A673 (cell line): ENCODE results near the gene DISP3. TPM values are rescaled to one million over a fixed set of nuclear protein-coding genes. Genes with fewer than 3 reads are reported as not detected.

Source experiments
- BruUV-seq: library from RNA; stranded (reverse); fragments of 400-500 nt; replicated peaks from 2 replicates; lab custom pipeline; 2021; lab: Mats Ljungman, UMichigan
- CTCF ChIA-PET: fragments of 300-600 bp; sonication (Branson Sonifier 250); formaldehyde crosslinking; loops from one replicate; lab custom pipeline; 2022; ENCODE audit warnings: antibody characterized with exemption; lab: Charles Lee
- POLR2A ChIA-PET: fragments of 300-600 bp; sonication (Branson Sonifier 250); formaldehyde crosslinking; loops from one replicate; lab custom pipeline; 2022; ENCODE audit warnings: antibody characterized with exemption; ENCODE audit not compliant: low non-redundant PET; lab: Charles Lee
- DNase-seq: peaks from one replicate; pipeline ENCODE4 v3.0.0-alpha.2; 2015; ENCODE audit warnings: low spot score
- H3K27ac ChIP-seq: fragments of 200-600 bp; sonication (generic); 2 replicates; pipeline ENCODE4 v1.5.1; 2016; ENCODE audit warnings: mixed run types, low read depth, mild to moderate bottlenecking, mixed read lengths, antibody characterized with exemption, low read length; ENCODE audit not compliant: poor library complexity, severe bottlenecking
- H3K27me3 ChIP-seq: fragments of 200-600 bp; sonication (generic); replicated peaks from 2 replicates; pipeline ENCODE4 v1.6.1; 2017; ENCODE audit warnings: mixed run types, low read depth, mild to moderate bottlenecking, mixed read lengths, antibody characterized with exemption, low read length; ENCODE audit not compliant: insufficient read depth, poor library complexity
- H3K36me3 ChIP-seq: fragments of 200-600 bp; sonication (generic); 2 replicates; pipeline ENCODE4 v1.6.1; 2016; ENCODE audit warnings: mixed run types, mild to moderate bottlenecking, mixed read lengths, antibody characterized with exemption, low read length; ENCODE audit not compliant: insufficient read depth, poor library complexity, severe bottlenecking
- H3K4me1 ChIP-seq: fragments of 200-600 bp; sonication (generic); 2 replicates; pipeline ENCODE4 v1.6.1; 2017; ENCODE audit warnings: mixed run types, mild to moderate bottlenecking, mixed read lengths, antibody characterized with exemption, low read length; ENCODE audit not compliant: insufficient read depth, poor library complexity, severe bottlenecking
- H3K4me3 ChIP-seq: fragments of 200-600 bp; sonication (generic); 2 replicates; pipeline ENCODE4 v1.5.1; 2016; ENCODE audit warnings: low read depth, mixed run types, mild to moderate bottlenecking, mixed read lengths, low read length; ENCODE audit not compliant: poor library complexity, severe bottlenecking
- H3K9me3 ChIP-seq: fragments of 200-600 bp; sonication (generic); 2 replicates; pipeline ENCODE4 v1.6.1; 2016; ENCODE audit warnings: mixed run types, low read depth, mild to moderate bottlenecking, mixed read lengths, antibody characterized with exemption, low read length; ENCODE audit not compliant: poor library complexity, severe bottlenecking
- CTCF ChIP-seq: fragments of 300-800, 200-600 bp; sonication (generic); conservative IDR thresholded peaks from 2 replicates; pipeline ENCODE4 v1.5.1; 2017; ENCODE audit warnings: low read depth, mild to moderate bottlenecking, antibody characterized with exemption, low read length, moderate library complexity, mixed read lengths
- EZH2 ChIP-seq: fragments of 200-600 bp; sonication (generic); IDR thresholded peaks from 2 replicates; pipeline ENCODE4 v1.6.1; 2017; ENCODE audit warnings: borderline replicate concordance, low read depth, mild to moderate bottlenecking, mixed read lengths, antibody characterized with exemption, low read length; ENCODE audit not compliant: poor library complexity, severe bottlenecking
- intact Hi-C: fragments of 100-400 bp; cut with micrococcal nuclease; formaldehyde crosslinking; loops from one replicate; pipeline ENCODE4 v1.10.0; 2022; ENCODE audit not compliant: unreplicated experiment
- total RNA-seq: library from RNA; stranded (reverse); gene quantifications from 2 replicates; pipeline ENCODE4 v1.2.3, GENCODE V29; 2021

DISP3 gene
- total RNA-seq, 1 experiment from 2014 or later, result 0.49 TPM

GRCh38 chr1:11515368-11516300, 36.7 kb downstream of the DISP3 start:
- Histone ChIP-seq H3K27me3 (no peaks in the 10 kb centered on the region), H3K9me3 (no peaks in the 10 kb centered on the region), H3K27ac (no peak overlapping the region), H3K36me3 (no peaks in the 10 kb centered on the region), H3K4me1 (no peaks in the 10 kb centered on the region), H3K4me3 (no peak overlapping the region)
- ChIA-PET POLR2A (no interaction called here), CTCF (no interaction called here)
- no peak for TF ChIP-seq EZH2
- intact Hi-C loops, result no loop called here
- DNase-seq, result no peak
- BruUV-seq, result no TSS peak

- no TSS peak for BruUV-seq
- POLR2A ChIA-PET, result no interaction called here
Observed at GRCh38 chr1:11516961-11517635, 38.1 kb downstream of the DISP3 start.

GRCh38 chr1:11518016-11518701, 39.2 kb downstream of the DISP3 start:
- intact Hi-C loops, result no loop called here
- H3K4me1 ChIP-seq, result no peaks in the 10 kb centered on the region
- no peak overlapping the region for H3K27ac ChIP-seq
- POLR2A ChIA-PET, result no interaction called here
- H3K9me3 ChIP-seq, result no peaks in the 10 kb centered on the region
- TF ChIP-seq CTCF (no peak), EZH2 (no peak)
- CTCF ChIA-PET, result no interaction called here
- no peak overlapping the region for H3K4me3 ChIP-seq
- DNase-seq, result no peak
- no TSS peak for BruUV-seq
- H3K36me3 ChIP-seq, result no peaks in the 10 kb centered on the region
- H3K27me3 ChIP-seq, result no peaks in the 10 kb centered on the region

More at GRCh38 chr1:11516961-11517635, 38.1 kb downstream of the DISP3 start:
- intact Hi-C loops, result no loop called here
- DNase-seq, result no peak
- no peak overlapping the region for H3K4me3 ChIP-seq
- CTCF ChIA-PET, result no interaction called here
- H3K36me3 ChIP-seq, result no peaks in the 10 kb centered on the region
- TF ChIP-seq EZH2 (no peak), CTCF (no peak)
- H3K9me3 ChIP-seq, result no peaks in the 10 kb centered on the region
- H3K27ac ChIP-seq, result no peak overlapping the region
- H3K4me1 ChIP-seq, result no peaks in the 10 kb centered on the region
- no peaks in the 10 kb centered on the region for H3K27me3 ChIP-seq
